PC-9 (cell line): ENCODE results near the gene SAPCD2.

Experiments
- CTCF ChIP-seq: fragments of 200-600 bp; sonication (generic); conservative IDR thresholded peaks from 2 replicates; pipeline ENCODE4 v1.6.1; 2017; ENCODE audit warnings: mixed run types, antibody characterized with exemption, mild to moderate bottlenecking, moderate library complexity
- EZH2 ChIP-seq: fragments of 200-600 bp; sonication (generic); IDR thresholded peaks from 2 replicates; pipeline ENCODE4 v1.8.0; 2017; ENCODE audit warnings: antibody characterized with exemption, low read depth

- TF ChIP-seq CTCF (no peak), EZH2 (no peak)
Measured at GRCh38 chr9:137030006-137030405, 40.4 kb downstream of the SAPCD2 start.
